ENCODE data around the gene CHD2.
A peak's percentile ranks its signal among the peaks of the same experiment; 100 is the strongest.

The CHD2 gene

DNA sequence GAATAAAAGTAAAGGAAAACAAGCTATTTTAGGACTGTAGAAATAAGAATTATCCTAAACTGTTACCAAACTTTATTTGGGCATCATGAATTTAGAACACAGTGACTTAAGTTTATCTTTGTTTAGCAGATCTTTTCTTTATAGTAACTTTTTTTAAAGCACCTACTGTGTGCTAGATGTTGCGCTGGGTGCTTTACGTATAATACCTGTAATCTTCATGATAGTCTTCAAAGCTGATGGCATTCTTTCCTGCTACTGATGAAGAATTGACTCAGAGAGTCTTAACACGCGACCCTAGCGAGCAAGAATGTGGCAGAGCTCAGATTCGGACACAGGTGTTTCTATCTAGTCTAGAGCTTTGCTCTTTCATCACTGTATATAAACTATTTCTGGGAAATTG, 53.9 kb downstream of the CHD2 start:
- H4K91ac ChIP-seq (ENCODE audit: low read length) = no peak overlapping the region
- 98% methylated on average over 6 of the region's 6 CpGs for WGBS
- H3K18ac ChIP-seq (ENCODE audit: low read depth in 1 of 2, low read length in 2 of 2) = no peak overlapping the region
- no peak overlapping the region for H3K4me3 ChIP-seq (ENCODE audit: insufficient read depth in 1 of 2, low read depth in 1 of 2, low read length in 2 of 2)
- H2BK15ac ChIP-seq (ENCODE audit: low read depth, poor library complexity, severe bottlenecking) = no peak overlapping the region
- H3K36me3 ChIP-seq (ENCODE audit: control insufficient read depth in 1 of 2, insufficient read depth in 2 of 2, low read depth in 1 of 2, low read length in 2 of 2) = peaks cover 24 to 100% of the 10 kb centered on the region in 2 experiments
- H3K9ac ChIP-seq (ENCODE audit: low read length) = no peak overlapping the region
- no peak overlapping the region for H2BK12ac ChIP-seq (ENCODE audit: low read length in 2 of 2)
- no peaks in the 10 kb centered on the region for H3K4me1 ChIP-seq (ENCODE audit: control insufficient read depth, insufficient read depth, low read depth, low read length)
- H2BK120ac ChIP-seq (ENCODE audit: low read depth, low read length) = no peak overlapping the region
- H3K79me1 ChIP-seq (replicated peaks; ENCODE audit: low read length, poor library complexity, severe bottlenecking) = peaks cover 11% of the 10 kb centered on the region
- no peak for DNase-seq
- H4K8ac ChIP-seq (ENCODE audit: low read length) = no peak overlapping the region
- H3K23ac ChIP-seq (ENCODE audit: low read length in 2 of 2) = no peak overlapping the region
- H3K27ac ChIP-seq (ENCODE audit: low read length, poor library complexity, severe bottlenecking) = no peak overlapping the region
- no peak overlapping the region for H3K4me2 ChIP-seq (ENCODE audit: low read length, poor library complexity, severe bottlenecking)
- no peak overlapping the region for H3K4ac ChIP-seq (ENCODE audit: low read depth in 1 of 2, low read length in 2 of 2)
- no peak overlapping the region for H3K14ac ChIP-seq (ENCODE audit: low read length in 2 of 2)
- H2AK5ac ChIP-seq (ENCODE audit: low read length, severe bottlenecking) = no peak overlapping the region
- no peaks in the 10 kb centered on the region for H3K27me3 ChIP-seq (ENCODE audit: control insufficient read depth in 1 of 2, insufficient read depth in 1 of 2, low read length in 2 of 2)
- H2AFZ ChIP-seq (ENCODE audit: low read depth, low read length) = no peak overlapping the region
- peaks cover 15% of the 10 kb centered on the region for H3K9me3 ChIP-seq (ENCODE audit: control insufficient read depth, low read length)
- H2BK5ac ChIP-seq (ENCODE audit: low read depth, low read length, poor library complexity, severe bottlenecking) = no peak overlapping the region

- DNase-seq = no peak
- no peak overlapping the region for H2BK120ac ChIP-seq (ENCODE audit: low read depth, low read length)
- no peaks in the 10 kb centered on the region for H3K27me3 ChIP-seq (ENCODE audit: control insufficient read depth in 1 of 2, insufficient read depth in 1 of 2, low read length in 2 of 2)
- H3K27ac ChIP-seq (ENCODE audit: low read length, poor library complexity, severe bottlenecking) = no peak overlapping the region
- H4K8ac ChIP-seq (ENCODE audit: low read length) = no peak overlapping the region
- H2AFZ ChIP-seq (ENCODE audit: low read depth, low read length) = no peak overlapping the region
- H3K4me1 ChIP-seq (ENCODE audit: control insufficient read depth, insufficient read depth, low read depth, low read length) = no peaks in the 10 kb centered on the region
- no peak overlapping the region for H3K14ac ChIP-seq (ENCODE audit: low read length in 2 of 2)
- no peak overlapping the region for H3K4me2 ChIP-seq (ENCODE audit: low read length, poor library complexity, severe bottlenecking)
- no peak overlapping the region for H2BK12ac ChIP-seq (ENCODE audit: low read length in 2 of 2)
- H2BK15ac ChIP-seq (ENCODE audit: low read depth, poor library complexity, severe bottlenecking) = no peak overlapping the region
- no peak overlapping the region for H3K9ac ChIP-seq (ENCODE audit: low read length)
- 95% methylated on average over 4 of the region's 8 CpGs for WGBS
- no peak overlapping the region for H2AK5ac ChIP-seq (ENCODE audit: low read length, severe bottlenecking)
- no peak overlapping the region for H3K4ac ChIP-seq (ENCODE audit: low read depth in 1 of 2, low read length in 2 of 2)
- no peak overlapping the region for H4K91ac ChIP-seq (ENCODE audit: low read length)
- no peak overlapping the region for H3K23ac ChIP-seq (ENCODE audit: low read length in 2 of 2)
- peaks cover 27 to 100% of the 10 kb centered on the region in 2 experiments for H3K36me3 ChIP-seq (ENCODE audit: control insufficient read depth in 1 of 2, insufficient read depth in 2 of 2, low read depth in 1 of 2, low read length in 2 of 2)
- peaks cover 10% of the 10 kb centered on the region for H3K9me3 ChIP-seq (ENCODE audit: control insufficient read depth, low read length)
- H2BK5ac ChIP-seq (ENCODE audit: low read depth, low read length, poor library complexity, severe bottlenecking) = no peak overlapping the region
- no peak overlapping the region for H3K4me3 ChIP-seq (ENCODE audit: insufficient read depth in 1 of 2, low read depth in 1 of 2, low read length in 2 of 2)
- H3K18ac ChIP-seq (ENCODE audit: low read depth in 1 of 2, low read length in 2 of 2) = no peak overlapping the region
- peaks cover 11% of the 10 kb centered on the region for H3K79me1 ChIP-seq (replicated peaks; ENCODE audit: low read length, poor library complexity, severe bottlenecking)
Measured at GRCh38 chr15:92954578-92954977, 54.5 kb downstream of the CHD2 start.

- peaks cover 2% of the 10 kb centered on the region for H3K4me1 ChIP-seq (ENCODE audit: control insufficient read depth, insufficient read depth, low read depth, low read length)
- WGBS = 100% methylated on average over 1 of the region's 2 CpGs
- no peak overlapping the region for H3K4me3 ChIP-seq (ENCODE audit: insufficient read depth in 1 of 2, low read depth in 1 of 2, low read length in 2 of 2)
- no peak overlapping the region for H2BK15ac ChIP-seq (ENCODE audit: low read depth, poor library complexity, severe bottlenecking)
- no peak overlapping the region for H2AFZ ChIP-seq (ENCODE audit: low read depth, low read length)
- no peak for DNase-seq
- no peak overlapping the region for H3K23ac ChIP-seq (ENCODE audit: low read length in 2 of 2)
- H3K4me2 ChIP-seq (ENCODE audit: low read length, poor library complexity, severe bottlenecking) = no peak overlapping the region
- no peak overlapping the region for H2AK5ac ChIP-seq (ENCODE audit: low read length, severe bottlenecking)
- no peaks in the 10 kb centered on the region for H3K27me3 ChIP-seq (ENCODE audit: control insufficient read depth in 1 of 2, insufficient read depth in 1 of 2, low read length in 2 of 2)
- H4K8ac ChIP-seq (ENCODE audit: low read length) = no peak overlapping the region
- H3K79me1 ChIP-seq (replicated peaks; ENCODE audit: low read length, poor library complexity, severe bottlenecking) = peaks cover 9% of the 10 kb centered on the region
- no peaks in the 10 kb centered on the region for H3K9me3 ChIP-seq (ENCODE audit: control insufficient read depth, low read length)
- no peak overlapping the region for H2BK12ac ChIP-seq (ENCODE audit: low read length in 2 of 2)
- H3K18ac ChIP-seq (ENCODE audit: low read depth in 1 of 2, low read length in 2 of 2) = no peak overlapping the region
- no peak overlapping the region for H4K91ac ChIP-seq (ENCODE audit: low read length)
- H3K27ac ChIP-seq (ENCODE audit: low read length, poor library complexity, severe bottlenecking) = no peak overlapping the region
- no peak overlapping the region for H3K14ac ChIP-seq (ENCODE audit: low read length in 2 of 2)
- H2BK5ac ChIP-seq (ENCODE audit: low read depth, low read length, poor library complexity, severe bottlenecking) = no peak overlapping the region
- H3K4ac ChIP-seq (ENCODE audit: low read depth in 1 of 2, low read length in 2 of 2) = no peak overlapping the region
- no peak overlapping the region for H3K9ac ChIP-seq (ENCODE audit: low read length)
- H3K36me3 ChIP-seq (ENCODE audit: control insufficient read depth in 1 of 2, insufficient read depth in 2 of 2, low read depth in 1 of 2, low read length in 2 of 2) = peaks cover 22 to 100% of the 10 kb centered on the region in 2 experiments
- H2BK120ac ChIP-seq (ENCODE audit: low read depth, low read length) = no peak overlapping the region
Measured at GRCh38 chr15:92955706-92956105, 55.6 kb downstream of the CHD2 start.

GRCh38 chr15:92958105-92958504, 58.0 kb downstream of the CHD2 start:
- no peak overlapping the region for H3K23ac ChIP-seq (ENCODE audit: low read length in 2 of 2)
- no peak overlapping the region for H2AFZ ChIP-seq (ENCODE audit: low read depth, low read length)
- H3K27me3 ChIP-seq (ENCODE audit: control insufficient read depth in 1 of 2, insufficient read depth in 1 of 2, low read length in 2 of 2) = no peaks in the 10 kb centered on the region
- H4K8ac ChIP-seq (ENCODE audit: low read length) = no peak overlapping the region
- DNase-seq = peak; percentile 33
- no peak overlapping the region for H2BK5ac ChIP-seq (ENCODE audit: low read depth, low read length, poor library complexity, severe bottlenecking)
- WGBS = 86% methylated on average over 8 of the region's 8 CpGs
- H4K91ac ChIP-seq (ENCODE audit: low read length) = no peak overlapping the region
- no peak overlapping the region for H3K9ac ChIP-seq (ENCODE audit: low read length)
- H3K14ac ChIP-seq (ENCODE audit: low read length in 2 of 2) = no peak overlapping the region
- no peak overlapping the region for H2AK5ac ChIP-seq (ENCODE audit: low read length, severe bottlenecking)
- no peak overlapping the region for H3K4me3 ChIP-seq (ENCODE audit: insufficient read depth in 1 of 2, low read depth in 1 of 2, low read length in 2 of 2)
- no peak overlapping the region for H2BK12ac ChIP-seq (ENCODE audit: low read length in 2 of 2)
- H3K9me3 ChIP-seq (ENCODE audit: control insufficient read depth, low read length) = peaks cover 4% of the 10 kb centered on the region
- peaks cover 5% of the 10 kb centered on the region for H3K4me1 ChIP-seq (ENCODE audit: control insufficient read depth, insufficient read depth, low read depth, low read length)
- no peak overlapping the region for H3K27ac ChIP-seq (ENCODE audit: low read length, poor library complexity, severe bottlenecking)
- H3K4ac ChIP-seq (ENCODE audit: low read depth in 1 of 2, low read length in 2 of 2) = no peak overlapping the region
- no peak overlapping the region for H2BK120ac ChIP-seq (ENCODE audit: low read depth, low read length)
- no peak overlapping the region for H3K18ac ChIP-seq (ENCODE audit: low read depth in 1 of 2, low read length in 2 of 2)
- H3K79me1 ChIP-seq (replicated peaks; ENCODE audit: low read length, poor library complexity, severe bottlenecking) = peaks cover 3% of the 10 kb centered on the region
- H3K36me3 ChIP-seq (ENCODE audit: control insufficient read depth in 1 of 2, insufficient read depth in 2 of 2, low read depth in 1 of 2, low read length in 2 of 2) = peaks cover 15 to 99% of the 10 kb centered on the region in 2 experiments
- H3K4me2 ChIP-seq (ENCODE audit: low read length, poor library complexity, severe bottlenecking) = no peak overlapping the region
- H2BK15ac ChIP-seq (ENCODE audit: low read depth, poor library complexity, severe bottlenecking) = no peak overlapping the region

Data from mesenchymal stem cell (in vitro differentiated cells and primary cell).